K562 (cell line): ENCODE results near the gene ULK2. TPM values are rescaled to one million over a fixed set of nuclear protein-coding genes. Genes with fewer than 3 reads are reported as not detected.

Experiments
- ATAC-seq: fragments of 200-7000 bp; cut with Tn5 transposase; 3 replicates; pipeline ENCODE4 v1.9.1; 2020; ENCODE audit warnings: moderate library complexity
- BruUV-seq: library from RNA; stranded (reverse); fragments of 400-500 nt; replicated peaks from 2 replicates; lab custom pipeline; 2021; lab: Mats Ljungman, UMichigan
- CTCF ChIA-PET: fragments of 300-600 bp; formaldehyde crosslinking; extraction: SDS; loops from one replicate; lab custom pipeline; 2021; ENCODE audit warnings: low intra/inter-chr PET ratio; lab: Yijun Ruan, JAX
- POLR2A ChIA-PET: fragments of 300-600, 350-650 bp; sonication (Branson Sonifier 250); formaldehyde crosslinking; extraction: SDS; loops from one replicate; lab custom pipeline; 2021; ENCODE audit warnings: antibody characterized with exemption, inconsistent platforms; lab: Yijun Ruan, JAX
- DNase-seq, 4 experiments: peaks; one replicate each; pipeline versions ENCODE4 v3.0.0 to v3.0.0-alpha.2; 2011 to 2018; ENCODE audit warnings: low spot score in 3 of 4, mixed read lengths in 3 of 4; ENCODE audit errors: extremely low read depth in 1 of 4
- FAIRE-seq: peaks from 2 replicates; lab custom pipeline; 2011; peaks lifted over from hg19 to GRCh38; lab: Jason Lieb, UNC
- H2AFZ ChIP-seq: 2 replicates; pipeline ENCODE4 v1.6.0; 2011; ENCODE audit warnings: low read depth, low read length, control low read depth, inconsistent platforms
- H3K27ac ChIP-seq: fragments of 200-600 bp; 3 replicates; pipeline ENCODE4 v1.8.0; 2011; ENCODE audit warnings: low read depth, mild to moderate bottlenecking, control low read depth, inconsistent platforms, low read length, moderate library complexity, mixed read lengths; ENCODE audit errors: extremely low read depth
- H3K27me3 ChIP-seq, 2 experiments: fragments of 300-600 bp in 1 of 2; 2 replicates in 1 of 2; 3 replicates in 1 of 2; pipeline versions ENCODE4 v1.6.0 to v1.8.0; 2011; ENCODE audit warnings: inconsistent platforms in 2 of 2, low read length in 2 of 2, mild to moderate bottlenecking in 1 of 2, mixed read lengths in 1 of 2, moderate library complexity in 1 of 2; ENCODE audit not compliant: control insufficient read depth in 2 of 2, insufficient read depth in 2 of 2
- H3K36me3 ChIP-seq: fragments of 300-600 bp; 3 replicates; pipeline ENCODE4 v1.8.0; 2011; ENCODE audit warnings: mild to moderate bottlenecking, low read length, inconsistent platforms; ENCODE audit not compliant: control insufficient read depth, insufficient read depth
- H3K4me1 ChIP-seq, 2 experiments: fragments of 200-600 bp in 1 of 2; replicated peaks in 1 of 2; 2 replicates in 1 of 2; 3 replicates in 1 of 2; pipeline versions ENCODE4 v1.5.1 to v1.8.0; 2011; ENCODE audit warnings: inconsistent platforms in 2 of 2, low read length in 2 of 2, mild to moderate bottlenecking in 1 of 2, mixed read lengths in 1 of 2, moderate library complexity in 1 of 2; ENCODE audit not compliant: control insufficient read depth in 2 of 2, insufficient read depth in 2 of 2
- H3K4me2 ChIP-seq: 2 replicates; pipeline ENCODE4 v1.6.1; 2011; ENCODE audit warnings: low read length, control low read depth, inconsistent platforms, mixed read lengths; ENCODE audit not compliant: insufficient read depth
- H3K4me3 ChIP-seq: fragments of 200-600 bp; sonication (generic), shearing (Covaris generic); 2 replicates; pipeline ENCODE4 v1.5.1; 2016; ENCODE audit warnings: control low read depth, inconsistent platforms
- H3K79me2 ChIP-seq: fragments of 200-600 bp; 3 replicates; pipeline ENCODE4 v1.8.0; 2011; ENCODE audit warnings: low read length, inconsistent platforms; ENCODE audit not compliant: control insufficient read depth, insufficient read depth
- H3K9ac ChIP-seq, 2 experiments: 2 replicates each; pipeline versions ENCODE4 v1.6.0 to v1.6.1; 2011; ENCODE audit warnings: low read depth in 2 of 2, low read length in 2 of 2, control low read depth in 1 of 2, inconsistent platforms in 1 of 2, mild to moderate bottlenecking in 1 of 2, mixed read lengths in 1 of 2; ENCODE audit not compliant: insufficient read depth in 1 of 2
- H3K9me1 ChIP-seq: one replicate; pipeline ENCODE4 v1.6.0; 2011; ENCODE audit warnings: inconsistent platforms, mild to moderate bottlenecking, low read length, moderate library complexity; ENCODE audit not compliant: control insufficient read depth, insufficient read depth
- H3K9me3 ChIP-seq: replicated peaks from 2 replicates; pipeline ENCODE4 v1.5.1; 2011; ENCODE audit warnings: low read depth, low read length, inconsistent platforms; ENCODE audit not compliant: control insufficient read depth, insufficient read depth
- H4K20me1 ChIP-seq: replicated peaks from 2 replicates; pipeline ENCODE4 v1.6.1; 2011; ENCODE audit warnings: low read length, inconsistent platforms, mixed read lengths; ENCODE audit not compliant: control insufficient read depth, insufficient read depth
- FOXJ3 ChIP-seq: sonication (generic); formaldehyde crosslinking; IDR thresholded peaks from 2 replicates; pipeline ENCODE4 v1.4.0; 2020; ENCODE audit warnings: mild to moderate bottlenecking, missing genetic modification reagents
- FOXM1 ChIP-seq, 2 experiments: fragments of 450-650 bp in 1 of 2; sonication (generic) in 1 of 2; formaldehyde crosslinking in 1 of 2; IDR thresholded peaks; 2 replicates each; pipeline versions ENCODE4 v1.6.1 to v1.9.0; 2017 to 2022; ENCODE audit warnings: low read depth in 2 of 2, mild to moderate bottlenecking in 2 of 2, missing genetic modification reagents in 1 of 2, moderate library complexity in 1 of 2
- PYGO2 ChIP-seq: fragments of 450-650 bp; IDR thresholded peaks from 2 replicates; pipeline ENCODE4 v1.6.1; 2016; ENCODE audit warnings: mild to moderate bottlenecking, missing genetic modification characterization, moderate library complexity, missing compliant biosample characterization
- RBM14 ChIP-seq: fragments of 200-400 bp; formaldehyde crosslinking; IDR thresholded peaks from 2 replicates; pipeline ENCODE4 v1.6.1; 2018; ENCODE audit warnings: low read depth, mild to moderate bottlenecking, low read length, moderate library complexity, borderline replicate concordance; ENCODE audit not compliant: insufficient read depth
- RHOXF2B ChIP-seq: fragments of 250-450 bp; sonication (Bioruptor Pico); conservative IDR thresholded peaks from 2 replicates; pipeline ENCODE4 v1.5.1; 2021
- SRSF7 ChIP-seq: fragments of 200-400 bp; formaldehyde crosslinking; optimal IDR thresholded peaks from 2 replicates; pipeline ENCODE3; 2017; ENCODE audit warnings: mild to moderate bottlenecking, low read depth, low read length
- in situ Hi-C: fragments of 300-500 bp; cut with MboI; formaldehyde crosslinking; loops from 4 replicates; pipeline ENCODE4 v1.15.0; 2018; ENCODE audit warnings: inconsistent platforms, mixed read lengths
- intact Hi-C: fragments of 100-400 bp; cut with micrococcal nuclease; formaldehyde crosslinking; loops from 2 replicates; pipeline ENCODE4 v1.14.2; 2022
- polyA plus RNA-seq, 8 experiments: library from polyadenylated mRNA; depleted of rRNA in 4 of 8; stranded (reverse) in 5 of 8; unstranded in 3 of 8; fragments of >200 nt; fragmentation: Nextera tagmentation in 2 of 8; fragmentation: Illumina TruSeq in 1 of 8; extraction: Ambion mirVana in 2 of 8; extraction: Trizol in 1 of 8; gene quantifications; 2 replicates each; pipeline versions ENCODE4 v1.2.1 to v1.2.3, GENCODE V29; 2011 to 2014; ENCODE audit warnings: inconsistent platforms in 1 of 8, missing spikeins in 1 of 8
- total RNA-seq, 7 experiments: library from RNA; depleted of rRNA in 6 of 7; stranded (reverse); fragments of >200 nt in 6 of 7; fragmentation: Illumina TruSeq in 2 of 7; extraction: Trizol in 2 of 7; gene quantifications; 2 replicates each; pipeline versions ENCODE4 v1.2.1 to v1.2.3, GENCODE V29; 2011 to 2021; ENCODE audit warnings: low replicate concordance in 1 of 7
- TF ChIP-seq, protein P1 (sequence below): fragments of 200-800 bp; sonication (Bioruptor generic); IDR thresholded peaks from 2 replicates; pipeline ENCODE4 v1.6.1; 2016; ENCODE audit warnings: missing genetic modification characterization, missing compliant biosample characterization
- TF ChIP-seq, protein P2 (sequence below): sonication (generic); formaldehyde crosslinking; IDR thresholded peaks from 2 replicates; pipeline ENCODE4 v1.8.0; 2022; ENCODE audit warnings: mild to moderate bottlenecking, missing genetic modification reagents
- TF ChIP-seq, protein P3 (sequence below): sonication (generic); formaldehyde crosslinking; IDR thresholded peaks from 2 replicates; pipeline ENCODE4 v1.8.1; 2023; ENCODE audit warnings: mild to moderate bottlenecking, missing genetic modification reagents

ULK2 gene
- total and polyA plus RNA-seq, 9 of the 15 experiments (the other 6 are each of a cell fraction or from before 2014, with no cell fraction given), result 0.01 to 0.18 (median 0.07) TPM; not detected in 5

DNA sequence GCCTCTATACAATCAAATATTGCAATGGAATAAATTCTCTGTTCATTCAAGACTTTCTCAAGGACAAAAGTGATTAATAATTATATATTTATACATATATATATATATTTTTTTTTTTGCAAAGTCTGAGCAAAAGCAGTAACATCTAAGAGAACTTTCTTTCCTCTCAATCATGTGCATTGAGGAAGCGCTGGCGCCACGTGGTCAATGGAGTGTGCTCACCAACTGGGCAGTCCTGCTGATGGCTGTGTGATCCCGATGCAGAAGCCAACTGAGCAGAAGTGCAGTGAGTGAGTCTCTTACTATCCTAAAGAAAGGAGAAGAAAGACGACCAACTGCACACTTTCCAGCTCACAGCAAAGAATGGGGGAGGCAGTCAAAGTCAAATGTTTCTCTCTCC is 37.2 kb upstream of the ULK2 start (continued):
- TF ChIP-seq, protein P1, sequence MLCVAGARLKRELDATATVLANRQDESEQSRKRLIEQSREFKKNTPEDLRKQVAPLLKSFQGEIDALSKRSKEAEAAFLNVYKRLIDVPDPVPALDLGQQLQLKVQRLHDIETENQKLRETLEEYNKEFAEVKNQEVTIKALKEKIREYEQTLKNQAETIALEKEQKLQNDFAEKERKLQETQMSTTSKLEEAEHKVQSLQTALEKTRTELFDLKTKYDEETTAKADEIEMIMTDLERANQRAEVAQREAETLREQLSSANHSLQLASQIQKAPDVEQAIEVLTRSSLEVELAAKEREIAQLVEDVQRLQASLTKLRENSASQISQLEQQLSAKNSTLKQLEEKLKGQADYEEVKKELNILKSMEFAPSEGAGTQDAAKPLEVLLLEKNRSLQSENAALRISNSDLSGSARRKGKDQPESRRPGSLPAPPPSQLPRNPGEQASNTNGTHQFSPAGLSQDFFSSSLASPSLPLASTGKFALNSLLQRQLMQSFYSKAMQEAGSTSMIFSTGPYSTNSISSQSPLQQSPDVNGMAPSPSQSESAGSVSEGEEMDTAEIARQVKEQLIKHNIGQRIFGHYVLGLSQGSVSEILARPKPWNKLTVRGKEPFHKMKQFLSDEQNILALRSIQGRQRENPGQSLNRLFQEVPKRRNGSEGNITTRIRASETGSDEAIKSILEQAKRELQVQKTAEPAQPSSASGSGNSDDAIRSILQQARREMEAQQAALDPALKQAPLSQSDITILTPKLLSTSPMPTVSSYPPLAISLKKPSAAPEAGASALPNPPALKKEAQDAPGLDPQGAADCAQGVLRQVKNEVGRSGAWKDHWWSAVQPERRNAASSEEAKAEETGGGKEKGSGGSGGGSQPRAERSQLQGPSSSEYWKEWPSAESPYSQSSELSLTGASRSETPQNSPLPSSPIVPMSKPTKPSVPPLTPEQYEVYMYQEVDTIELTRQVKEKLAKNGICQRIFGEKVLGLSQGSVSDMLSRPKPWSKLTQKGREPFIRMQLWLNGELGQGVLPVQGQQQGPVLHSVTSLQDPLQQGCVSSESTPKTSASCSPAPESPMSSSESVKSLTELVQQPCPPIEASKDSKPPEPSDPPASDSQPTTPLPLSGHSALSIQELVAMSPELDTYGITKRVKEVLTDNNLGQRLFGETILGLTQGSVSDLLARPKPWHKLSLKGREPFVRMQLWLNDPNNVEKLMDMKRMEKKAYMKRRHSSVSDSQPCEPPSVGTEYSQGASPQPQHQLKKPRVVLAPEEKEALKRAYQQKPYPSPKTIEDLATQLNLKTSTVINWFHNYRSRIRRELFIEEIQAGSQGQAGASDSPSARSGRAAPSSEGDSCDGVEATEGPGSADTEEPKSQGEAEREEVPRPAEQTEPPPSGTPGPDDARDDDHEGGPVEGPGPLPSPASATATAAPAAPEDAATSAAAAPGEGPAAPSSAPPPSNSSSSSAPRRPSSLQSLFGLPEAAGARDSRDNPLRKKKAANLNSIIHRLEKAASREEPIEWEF (CRISPR knock-in tag), result no peak
- no peak for TF ChIP-seq FOXM1 (IDR thresholded peaks at IDR 0.05; ENCODE audit: low read depth)
- no peak for TF ChIP-seq FOXM1 (CRISPR knock-in tag; IDR thresholded peaks at IDR 0.05; ENCODE audit: low read depth)

DNA sequence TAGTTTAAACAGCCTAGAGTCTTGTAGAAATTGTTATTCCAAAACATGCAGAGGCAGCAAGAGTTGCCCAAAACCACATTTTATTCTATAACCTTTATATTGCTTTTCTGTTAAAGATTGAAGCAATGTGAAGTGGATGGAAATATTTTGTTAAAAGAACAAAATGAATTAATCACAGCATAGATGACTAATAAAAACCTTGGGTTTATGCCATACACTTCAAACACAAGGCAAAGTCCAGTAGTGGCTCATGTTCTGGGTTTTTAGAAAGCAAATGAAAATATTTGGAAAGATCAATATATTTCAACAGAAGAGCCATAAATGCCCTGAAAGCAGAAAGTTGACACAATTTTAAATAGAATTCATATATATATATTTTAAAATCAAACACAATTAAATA is 36.7 kb upstream of the ULK2 start:
- H4K20me1 ChIP-seq, result no peaks in the 10 kb centered on the region
- no peak overlapping the region for H3K9ac ChIP-seq
- no peaks in the 10 kb centered on the region for H3K79me2 ChIP-seq
- H3K4me2 ChIP-seq, result no peak overlapping the region
- H3K27me3 ChIP-seq, result no peaks in the 10 kb centered on the region
- no peak overlapping the region for H3K27ac ChIP-seq
- no peak overlapping the region for H2AFZ ChIP-seq
- H3K9me3 ChIP-seq, result no peaks in the 10 kb centered on the region
- CTCF ChIA-PET, result no interaction called here
- no peaks in the 10 kb centered on the region for H3K4me1 ChIP-seq
- TF ChIP-seq, protein P2, sequence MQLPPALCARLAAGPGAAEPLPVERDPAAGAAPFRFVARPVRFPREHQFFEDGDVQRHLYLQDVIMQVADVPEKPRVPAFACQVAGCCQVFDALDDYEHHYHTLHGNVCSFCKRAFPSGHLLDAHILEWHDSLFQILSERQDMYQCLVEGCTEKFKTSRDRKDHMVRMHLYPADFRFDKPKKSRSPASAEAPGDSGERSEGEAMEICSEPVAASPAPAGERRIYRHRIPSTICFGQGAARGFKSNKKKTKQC (CRISPR knock-in tag), result no peak
- TF ChIP-seq, protein P3, sequence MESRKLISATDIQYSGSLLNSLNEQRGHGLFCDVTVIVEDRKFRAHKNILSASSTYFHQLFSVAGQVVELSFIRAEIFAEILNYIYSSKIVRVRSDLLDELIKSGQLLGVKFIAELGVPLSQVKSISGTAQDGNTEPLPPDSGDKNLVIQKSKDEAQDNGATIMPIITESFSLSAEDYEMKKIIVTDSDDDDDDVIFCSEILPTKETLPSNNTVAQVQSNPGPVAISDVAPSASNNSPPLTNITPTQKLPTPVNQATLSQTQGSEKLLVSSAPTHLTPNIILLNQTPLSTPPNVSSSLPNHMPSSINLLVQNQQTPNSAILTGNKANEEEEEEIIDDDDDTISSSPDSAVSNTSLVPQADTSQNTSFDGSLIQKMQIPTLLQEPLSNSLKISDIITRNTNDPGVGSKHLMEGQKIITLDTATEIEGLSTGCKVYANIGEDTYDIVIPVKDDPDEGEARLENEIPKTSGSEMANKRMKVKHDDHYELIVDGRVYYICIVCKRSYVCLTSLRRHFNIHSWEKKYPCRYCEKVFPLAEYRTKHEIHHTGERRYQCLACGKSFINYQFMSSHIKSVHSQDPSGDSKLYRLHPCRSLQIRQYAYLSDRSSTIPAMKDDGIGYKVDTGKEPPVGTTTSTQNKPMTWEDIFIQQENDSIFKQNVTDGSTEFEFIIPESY (CRISPR knock-in tag), result no peak
- TF ChIP-seq FOXJ3 (no peak), FOXM1 (IDR thresholded peaks at IDR 0.05; ENCODE audit: low read depth) (no peak), FOXM1 (CRISPR knock-in tag; IDR thresholded peaks at IDR 0.05; ENCODE audit: low read depth) (no peak), PYGO2 (no peak), SRSF7 (no peak), RHOXF2B (CRISPR knock-in tag) (no peak), RBM14 (no peak)
- POLR2A ChIA-PET, result no interaction called here
- ATAC-seq (no peak), FAIRE-seq (no peak), DNase-seq (no peak)
- no peaks in the 10 kb centered on the region for H3K9me1 ChIP-seq
- H3K4me3 ChIP-seq, result no peak overlapping the region
- BruUV-seq, result no TSS peak
- intact Hi-C loops (no loop called here), in situ Hi-C loops (no loop called here)
- H3K36me3 ChIP-seq, result peaks cover 47% of the 10 kb centered on the region
